AG09309 (cell line): ENCODE measurements around the gene SNX25.

Experiments used
- DNase-seq: peaks from one replicate; pipeline ENCODE4 v3.0.0-alpha.2; 2010; ENCODE audit warnings: low read depth
- H3K4me3 ChIP-seq: 2 replicates; pipeline ENCODE4 v1.5.1; 2011; ENCODE audit warnings: mild to moderate bottlenecking, low read depth, low read length, moderate library complexity; ENCODE audit not compliant: control insufficient read depth
- TF ChIP-seq, protein P1 (sequence below): IDR thresholded peaks from 2 replicates; pipeline ENCODE4 v1.5.1; 2011; ENCODE audit warnings: mild to moderate bottlenecking, low read depth, low read length, inconsistent platforms; ENCODE audit not compliant: insufficient read depth, control insufficient read depth; ENCODE audit errors: missing control alignments

Gene SNX25

DNA sequence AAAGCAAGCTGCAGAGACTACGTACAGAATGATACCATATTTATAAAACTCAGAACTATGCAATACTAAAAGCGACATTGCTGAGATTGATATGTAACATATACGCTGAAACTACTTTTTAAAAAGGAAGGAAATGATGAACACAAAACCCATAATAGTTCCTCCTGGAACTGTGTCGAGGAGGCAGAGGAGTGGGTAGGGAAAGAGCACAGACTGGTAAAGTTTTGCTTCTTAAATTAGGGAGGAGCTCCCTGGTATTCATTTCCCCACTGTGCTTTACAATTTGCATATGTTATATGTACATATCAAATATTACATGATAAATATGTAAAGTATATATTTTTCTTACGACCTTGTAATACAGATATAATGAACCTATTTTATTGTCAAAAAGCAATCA is 202.5 kb downstream of the SNX25 start:
- DNase-seq: no peak
- no peak overlapping the region for H3K4me3 ChIP-seq
- TF ChIP-seq, protein P1, sequence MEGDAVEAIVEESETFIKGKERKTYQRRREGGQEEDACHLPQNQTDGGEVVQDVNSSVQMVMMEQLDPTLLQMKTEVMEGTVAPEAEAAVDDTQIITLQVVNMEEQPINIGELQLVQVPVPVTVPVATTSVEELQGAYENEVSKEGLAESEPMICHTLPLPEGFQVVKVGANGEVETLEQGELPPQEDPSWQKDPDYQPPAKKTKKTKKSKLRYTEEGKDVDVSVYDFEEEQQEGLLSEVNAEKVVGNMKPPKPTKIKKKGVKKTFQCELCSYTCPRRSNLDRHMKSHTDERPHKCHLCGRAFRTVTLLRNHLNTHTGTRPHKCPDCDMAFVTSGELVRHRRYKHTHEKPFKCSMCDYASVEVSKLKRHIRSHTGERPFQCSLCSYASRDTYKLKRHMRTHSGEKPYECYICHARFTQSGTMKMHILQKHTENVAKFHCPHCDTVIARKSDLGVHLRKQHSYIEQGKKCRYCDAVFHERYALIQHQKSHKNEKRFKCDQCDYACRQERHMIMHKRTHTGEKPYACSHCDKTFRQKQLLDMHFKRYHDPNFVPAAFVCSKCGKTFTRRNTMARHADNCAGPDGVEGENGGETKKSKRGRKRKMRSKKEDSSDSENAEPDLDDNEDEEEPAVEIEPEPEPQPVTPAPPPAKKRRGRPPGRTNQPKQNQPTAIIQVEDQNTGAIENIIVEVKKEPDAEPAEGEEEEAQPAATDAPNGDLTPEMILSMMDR: no peak

DNA sequence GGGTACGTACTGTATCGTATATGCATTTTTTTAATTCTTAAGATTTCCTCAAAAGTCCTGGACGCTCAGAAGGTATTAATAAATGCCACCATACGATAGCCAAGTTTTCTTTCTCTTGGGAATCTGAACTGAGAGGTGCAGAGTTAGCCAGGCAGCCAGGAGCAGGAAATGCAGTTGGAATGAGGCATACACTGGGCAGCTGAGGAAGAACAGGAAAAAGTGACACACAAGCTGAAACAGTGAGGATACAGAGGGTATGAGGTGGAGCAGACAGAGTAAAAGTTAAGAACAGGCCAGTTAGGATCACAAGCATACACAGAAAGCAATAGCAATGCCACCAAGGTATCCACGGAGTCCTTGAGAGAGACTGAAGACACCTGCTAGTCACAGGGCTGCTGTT is 203.0 kb downstream of the SNX25 start:
- TF ChIP-seq, protein P1: no peak
- no peak overlapping the region for H3K4me3 ChIP-seq
- no peak for DNase-seq
